Right atrium auricular region (tissue), 2 donors: ENCODE data around the gene ULK2. TPM values are rescaled to one million over a fixed set of nuclear protein-coding genes. Genes with fewer than 3 reads are reported as not detected.

Experiments used
- DNase-seq: peaks from one replicate; pipeline ENCODE4 v3.0.0-alpha.2; 2019; ENCODE audit warnings: low spot score
- H3K27ac ChIP-seq, 2 donors: fragments of 200-600 bp; sonication (generic); 1 replicate in 1 of 2; 2 replicates in 1 of 2; pipeline ENCODE4 v1.5.1; 2016 to 2019
- H3K27me3 ChIP-seq, 2 donors: fragments of 200-600 bp; sonication (generic); one replicate each; pipeline versions ENCODE4 v1.5.1 to v1.6.0; 2017 to 2019
- H3K36me3 ChIP-seq: fragments of 200-600 bp; sonication (generic); one replicate; pipeline ENCODE4 v1.5.1; 2016
- H3K4me1 ChIP-seq, 2 donors: fragments of 200-600 bp; sonication (generic); one replicate each; pipeline versions ENCODE4 v1.5.1 to v1.6.0; 2017 to 2019
- H3K4me3 ChIP-seq, 2 donors: fragments of 200-600 bp; sonication (generic); 1 replicate in 1 of 2; 2 replicates in 1 of 2; pipeline ENCODE4 v1.5.1; 2017 to 2019; ENCODE audit warnings: mild to moderate bottlenecking in 1 of 2, moderate library complexity in 1 of 2
- H3K9me3 ChIP-seq, 2 donors: fragments of 200-600 bp; sonication (generic); one replicate each; pipeline ENCODE4 v1.5.1; 2019
- CTCF ChIP-seq, 2 donors: fragments of 200-600 bp; sonication (generic); IDR thresholded peaks; one replicate each; pipeline ENCODE4 v1.5.1; 2019; ENCODE audit warnings: antibody characterized with exemption in 2 of 2
- total RNA-seq, 2 donors: library from RNA; depleted of rRNA; stranded (reverse); fragments of >200 nt; gene quantifications; one replicate each; pipeline ENCODE4 v1.1.0, GENCODE V29; 2016

ULK2 gene
- total RNA-seq, 2 donors from 2014 or later = 18.4 to 20.3 TPM

- TF ChIP-seq CTCF (IDR thresholded peaks at IDR 0.05) = no peak
- H3K36me3 ChIP-seq = no peaks in the 10 kb centered on the region
- H3K9me3 ChIP-seq = no peaks in the 10 kb centered on the region
- no peak for DNase-seq
- no peak overlapping the region for H3K4me3 ChIP-seq
- H3K4me1 ChIP-seq = no peaks in the 10 kb centered on the region
- H3K27ac ChIP-seq = no peak overlapping the region
- no peaks in the 10 kb centered on the region for H3K27me3 ChIP-seq
Measured at GRCh38 chr17:19886116-19886515, 18.4 kb upstream of the ULK2 start.

GRCh38 chr17:19883537-19884215 lies 15.9 kb upstream of the ULK2 start:
- H3K36me3 ChIP-seq = no peaks in the 10 kb centered on the region
- H3K9me3 ChIP-seq = no peaks in the 10 kb centered on the region
- DNase-seq = no peak
- no peak overlapping the region for H3K27ac ChIP-seq
- H3K4me3 ChIP-seq = no peak overlapping the region
- no peak for TF ChIP-seq CTCF (IDR thresholded peaks at IDR 0.05)
- H3K27me3 ChIP-seq = no peaks in the 10 kb centered on the region
- no peaks in the 10 kb centered on the region for H3K4me1 ChIP-seq

GRCh38 chr17:19880393-19880792 lies 12.7 kb upstream of the ULK2 start:
- no peaks in the 10 kb centered on the region for H3K27me3 ChIP-seq
- H3K4me1 ChIP-seq = no peaks in the 10 kb centered on the region
- TF ChIP-seq CTCF (IDR thresholded peaks at IDR 0.05) = no peak
- H3K36me3 ChIP-seq = no peaks in the 10 kb centered on the region
- H3K4me3 ChIP-seq = no peak overlapping the region
- H3K9me3 ChIP-seq = no peaks in the 10 kb centered on the region
- H3K27ac ChIP-seq = no peak overlapping the region
- DNase-seq = no peak

GRCh38 chr17:19877364-19877945 lies 9.7 kb upstream of the ULK2 start:
- Histone ChIP-seq H3K27me3 (no peaks in the 10 kb centered on the region), H3K4me1 (no peaks in the 10 kb centered on the region), H3K4me3 (no peak overlapping the region), H3K9me3 (no peaks in the 10 kb centered on the region), H3K36me3 (no peaks in the 10 kb centered on the region), H3K27ac (no peak overlapping the region)
- no peak for DNase-seq
- TF ChIP-seq CTCF (IDR thresholded peaks at IDR 0.05) = no peak

- Histone ChIP-seq H3K36me3 (no peaks in the 10 kb centered on the region), H3K27ac (no peak overlapping the region), H3K27me3 (no peaks in the 10 kb centered on the region), H3K4me1 (no peaks in the 10 kb centered on the region), H3K9me3 (no peaks in the 10 kb centered on the region), H3K4me3 (no peak overlapping the region)
- no peak for TF ChIP-seq CTCF (IDR thresholded peaks at IDR 0.05)
- DNase-seq = peak; percentile 70
Measured at GRCh38 chr17:19876529-19877161, 8.9 kb upstream of the ULK2 start.
